Measurements from ENCODE around the gene SLCO2A1. TPM values are rescaled to one million over a fixed set of nuclear protein-coding genes. Genes with fewer than 3 reads are reported as not detected.

SLCO2A1 gene
- total and polyA plus RNA-seq, 8 donors, result 1.9 to 121 (median 8.8) TPM

- TF ChIP-seq EP300 (IDR thresholded peaks at IDR 0.05) (no peak), POLR2AphosphoS5 (IDR thresholded peaks at IDR 0.05) (no peak), POLR2A (IDR thresholded peaks at IDR 0.05) (no peak), CTCF (IDR thresholded peaks at IDR 0.05) (no peak)
- intact Hi-C loops (cut with DNase I; ENCODE audit: low total_unique reads), result no loop called here
- no peaks in the 10 kb centered on the region for H3K36me3 ChIP-seq
- 36 to 42% (median 39%) methylated on average over 16 of the region's 16 CpGs for WGBS, 5 donors
- peaks cover 4 to 40% (median 22%) of the 10 kb centered on the region in 3 donors for H3K27me3 ChIP-seq
- peak overlapping the region in 4 of 5 donors; percentile 24 to 76 (median 40) for H3K27ac ChIP-seq
- peak in 1 of 2 donors; percentile 78 for DNase-seq
- H3K4me3 ChIP-seq, result peak overlapping the region; percentile 49 to 67 (median 58)
- peaks cover 6 to 23% (median 19%) of the 10 kb centered on the region in 4 donors for H3K4me1 ChIP-seq
- H3K9me3 ChIP-seq, result no peaks in the 10 kb centered on the region
Observed at GRCh38 chr3:134030379-134031347, 938 bp upstream of the SLCO2A1 start.

DNA sequence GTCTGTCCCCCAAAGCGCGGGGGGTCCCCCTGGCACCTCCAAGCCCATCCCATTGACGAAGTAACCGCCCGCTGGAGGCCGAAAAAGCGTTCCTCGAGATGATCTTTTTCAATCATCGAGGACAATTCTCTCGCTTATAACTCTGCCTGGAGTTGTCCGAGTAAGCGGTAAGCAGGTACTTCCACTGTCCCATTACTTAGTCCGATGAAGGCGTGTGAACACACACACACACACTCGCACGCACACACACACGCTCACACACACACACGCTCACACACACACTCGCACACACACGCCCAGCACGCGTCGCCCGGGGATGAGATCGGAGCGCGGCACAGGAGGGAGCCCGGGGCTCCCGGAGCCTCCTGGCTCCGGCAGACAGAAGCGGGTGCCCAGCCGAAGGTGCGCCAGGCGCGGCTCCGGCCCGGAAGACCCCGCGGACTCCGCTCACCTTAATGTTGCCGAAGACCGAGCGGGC lies 430 bp downstream of the SLCO2A1 start:
- TF ChIP-seq POLR2AphosphoS5 (IDR thresholded peaks at IDR 0.05), result no peak
- TF ChIP-seq POLR2A (IDR thresholded peaks at IDR 0.05), result no peak
- TF ChIP-seq EP300 (IDR thresholded peaks at IDR 0.05), result no peak
- 1 to 4% (median 1%) methylated on average over 26 to 43 of the region's 43 CpGs for WGBS, 5 donors

GRCh38 chr3:134028486-134029255 lies 1.1 kb downstream of the SLCO2A1 start:
- Histone ChIP-seq H3K4me1 (peaks cover 6 to 23% (median 19%) of the 10 kb centered on the region in 4 donors), H3K27ac (peak overlapping the region; percentile 18 to 76 (median 62)), H3K36me3 (no peaks in the 10 kb centered on the region), H3K4me3 (peak overlapping the region; percentile 49 to 67 (median 58)), H3K27me3 (peaks cover 4 to 40% (median 22%) of the 10 kb centered on the region in 3 donors), H3K9me3 (no peaks in the 10 kb centered on the region)
- WGBS, 5 donors, result 33 to 49% (median 35%) methylated on average over 19 to 23 of the region's 23 CpGs
- DNase-seq, result peak in 1 of 2 donors; percentile 32
- TF ChIP-seq CTCF (IDR thresholded peaks at IDR 0.05) (no peak), EP300 (IDR thresholded peaks at IDR 0.05) (no peak), POLR2AphosphoS5 (IDR thresholded peaks at IDR 0.05) (no peak), POLR2A (IDR thresholded peaks at IDR 0.05) (no peak)
- intact Hi-C loops (cut with DNase I; ENCODE audit: low total_unique reads), result no loop called here

More for the DNA sequence above, 430 bp downstream of the SLCO2A1 start:
- peak in 1 of 2 donors; percentile 74 for DNase-seq
- Histone ChIP-seq H3K27ac (peak overlapping the region; percentile 30 to 76 (median 62)), H3K4me1 (peaks cover 6 to 23% (median 19%) of the 10 kb centered on the region in 4 donors), H3K36me3 (no peaks in the 10 kb centered on the region), H3K9me3 (no peaks in the 10 kb centered on the region), H3K4me3 (peak overlapping the region; percentile 49 to 67 (median 58)), H3K27me3 (peaks cover 4 to 40% (median 22%) of the 10 kb centered on the region in 3 donors)
- intact Hi-C loops (cut with DNase I; ENCODE audit: low total_unique reads), result no loop called here

GRCh38 chr3:134027631-134028030 lies 2.1 kb downstream of the SLCO2A1 start:
- 44 to 65% (median 55%) methylated on average over 2 of the region's 2 CpGs for WGBS, 5 donors
- H3K36me3 ChIP-seq, result no peaks in the 10 kb centered on the region
- intact Hi-C loops (cut with DNase I; ENCODE audit: low total_unique reads), result no loop called here
- peaks cover 6 to 23% (median 19%) of the 10 kb centered on the region in 4 donors for H3K4me1 ChIP-seq
- peaks cover 4 to 40% (median 22%) of the 10 kb centered on the region in 3 donors for H3K27me3 ChIP-seq
- H3K9me3 ChIP-seq, result no peaks in the 10 kb centered on the region
- TF ChIP-seq CTCF (IDR thresholded peaks at IDR 0.05) (no peak), POLR2A (IDR thresholded peaks at IDR 0.05) (no peak), POLR2AphosphoS5 (IDR thresholded peaks at IDR 0.05) (no peak), EP300 (IDR thresholded peaks at IDR 0.05) (no peak)
- no peak overlapping the region for H3K27ac ChIP-seq
- DNase-seq, result no peak
- H3K4me3 ChIP-seq, result peak overlapping the region in 3 of 4 donors; percentile 49 to 67 (median 59)
